Thymus (tissue), 11 donors: ENCODE results near the gene SAE1. TPM values are rescaled to one million over a fixed set of nuclear protein-coding genes. Genes with fewer than 3 reads are reported as not detected.

Experiments
- DNase-seq, 9 donors: peaks; one replicate each; pipeline ENCODE4 v3.0.0-alpha.2; 2013; ENCODE audit warnings: low spot score in 9 of 9, low read depth in 6 of 9, missing footprints in 1 of 9
- H3K27ac ChIP-seq, 2 donors: one replicate each; pipeline ENCODE4 v1.5.1; 2013; ENCODE audit warnings: control low read depth in 1 of 2, low read depth in 1 of 2, low read length in 1 of 2, mild to moderate bottlenecking in 1 of 2, moderate library complexity in 1 of 2
- H3K27me3 ChIP-seq, 2 donors: one replicate each; pipeline ENCODE4 v1.5.1; 2013; ENCODE audit warnings: low read length in 1 of 2; ENCODE audit not compliant: control insufficient read depth in 2 of 2, insufficient read depth in 1 of 2
- H3K36me3 ChIP-seq, 2 donors: one replicate each; pipeline ENCODE4 v1.5.1; 2013; ENCODE audit warnings: low read length in 1 of 2, mild to moderate bottlenecking in 1 of 2, moderate library complexity in 1 of 2; ENCODE audit not compliant: control insufficient read depth in 2 of 2, insufficient read depth in 2 of 2
- H3K4me1 ChIP-seq, 2 donors: one replicate each; pipeline ENCODE4 v1.5.1; 2013; ENCODE audit warnings: low read length in 2 of 2; ENCODE audit not compliant: control insufficient read depth in 2 of 2, insufficient read depth in 2 of 2
- H3K4me3 ChIP-seq, 2 donors: one replicate each; pipeline ENCODE4 v1.5.1; 2013; ENCODE audit warnings: low read length in 2 of 2, control low read depth in 1 of 2, mild to moderate bottlenecking in 1 of 2
- H3K9me3 ChIP-seq, 2 donors: one replicate each; pipeline ENCODE4 v1.5.1; 2013; ENCODE audit warnings: low read length in 1 of 2, mild to moderate bottlenecking in 1 of 2; ENCODE audit not compliant: control insufficient read depth in 2 of 2, insufficient read depth in 1 of 2
- WGBS: extraction: QIAGEN DNeasy Blood & Tissue Kit; methylation state at CpG from one replicate; pipeline ENCODE4 v1.1.7; 2013; 5-methylcytosine and 5-hydroxymethylcytosine counted together
- polyA plus RNA-seq: library from polyadenylated mRNA; stranded (reverse); fragments of 200-250 nt; gene quantifications from one replicate; pipeline ENCODE4 v1.2.3, GENCODE V29; 2013
- total RNA-seq: library from RNA; stranded (reverse); fragments of 120-200 nt; gene quantifications from one replicate; pipeline ENCODE4 v1.2.4, GENCODE V29; 2013
- donor health status: healthy.

The SAE1 gene
- total and polyA plus RNA-seq, 2 donors = 40.5 to 93.3 TPM

GRCh38 chr19:47209319-47210179 lies 78.9 kb downstream of the SAE1 start:
- peaks cover 54 to 68% of the 10 kb centered on the region in 2 donors for H3K36me3 ChIP-seq
- WGBS = 96% methylated on average over 13 of the region's 13 CpGs

GRCh38 chr19:47210180-47210490 lies 79.5 kb downstream of the SAE1 start:
- peak overlapping the region in 1 of 2 donors; percentile 62 for H3K27ac ChIP-seq
- peaks cover 48 to 62% of the 10 kb centered on the region in 2 donors for H3K36me3 ChIP-seq
- no peaks in the 10 kb centered on the region for H3K27me3 ChIP-seq
- H3K9me3 ChIP-seq = peaks cover 0 to 2% of the 10 kb centered on the region in 2 donors
- peaks cover 0 to 22% of the 10 kb centered on the region in 2 donors for H3K4me1 ChIP-seq
- H3K4me3 ChIP-seq = no peak overlapping the region
- no peak for DNase-seq

More at GRCh38 chr19:47209319-47210179, 78.9 kb downstream of the SAE1 start:
- H3K27me3 ChIP-seq = no peaks in the 10 kb centered on the region
- H3K9me3 ChIP-seq = peaks cover 0 to 2% of the 10 kb centered on the region in 2 donors
- H3K27ac ChIP-seq = peak overlapping the region in 1 of 2 donors; percentile 62
- H3K4me3 ChIP-seq = no peak overlapping the region
- DNase-seq = no peak
- peaks cover 0 to 22% of the 10 kb centered on the region in 2 donors for H3K4me1 ChIP-seq

GRCh38 chr19:47210689-47211316 lies 80.2 kb downstream of the SAE1 start:
- no peaks in the 10 kb centered on the region for H3K27me3 ChIP-seq
- peaks cover 42 to 55% of the 10 kb centered on the region in 2 donors for H3K36me3 ChIP-seq
- no peak overlapping the region for H3K27ac ChIP-seq
- H3K9me3 ChIP-seq = peaks cover 0 to 2% of the 10 kb centered on the region in 2 donors
- WGBS = 47% methylated on average over 19 of the region's 19 CpGs
- H3K4me1 ChIP-seq = peaks cover 0 to 22% of the 10 kb centered on the region in 2 donors
- DNase-seq = peak in 4 of 9 donors; percentile 70 to 88 (median 85)
- H3K4me3 ChIP-seq = no peak overlapping the region

GRCh38 chr19:47215581-47215980 lies 84.9 kb downstream of the SAE1 start:
- Histone ChIP-seq H3K27ac (no peak overlapping the region), H3K9me3 (no peaks in the 10 kb centered on the region), H3K4me1 (peaks cover 0 to 6% of the 10 kb centered on the region in 2 donors), H3K4me3 (no peak overlapping the region), H3K36me3 (peaks cover 5 to 10% of the 10 kb centered on the region in 2 donors), H3K27me3 (no peaks in the 10 kb centered on the region)
- no peak for DNase-seq
- WGBS = 98% methylated on average over 5 of the region's 5 CpGs

GRCh38 chr19:47221080-47221841 lies 90.6 kb downstream of the SAE1 start:
- DNase-seq = no peak
- WGBS = 97% methylated on average over 33 of the region's 33 CpGs
- no peak overlapping the region for H3K27ac ChIP-seq
- peaks cover 5 to 9% of the 10 kb centered on the region in 2 donors for H3K4me1 ChIP-seq
- H3K27me3 ChIP-seq = peaks cover 0 to 4% of the 10 kb centered on the region in 2 donors
- H3K36me3 ChIP-seq = peaks cover 6 to 23% of the 10 kb centered on the region in 2 donors
- H3K4me3 ChIP-seq = no peak overlapping the region
- peaks cover 0 to 4% of the 10 kb centered on the region in 2 donors for H3K9me3 ChIP-seq

- WGBS = 99% methylated on average over 11 of the region's 11 CpGs
- no peak overlapping the region for H3K4me3 ChIP-seq
- H3K27me3 ChIP-seq = peaks cover 0 to 10% of the 10 kb centered on the region in 2 donors
- H3K4me1 ChIP-seq = peaks cover 11 to 15% of the 10 kb centered on the region in 2 donors
- DNase-seq = no peak
- H3K27ac ChIP-seq = no peak overlapping the region
- H3K9me3 ChIP-seq = peaks cover 0 to 4% of the 10 kb centered on the region in 2 donors
- H3K36me3 ChIP-seq = peaks cover 6 to 23% of the 10 kb centered on the region in 2 donors
These were observed 91.3 kb downstream of the SAE1 start for GRCh38 chr19:47221890-47222289.

- Histone ChIP-seq H3K4me1 (peaks cover 31 to 49% of the 10 kb centered on the region in 2 donors), H3K27me3 (peaks cover 5 to 47% of the 10 kb centered on the region in 2 donors), H3K36me3 (peaks cover 6 to 19% of the 10 kb centered on the region in 2 donors), H3K27ac (peak overlapping the region; percentile 84 to 94), H3K4me3 (peak overlapping the region; percentile 30 to 93), H3K9me3 (peaks cover 0 to 4% of the 10 kb centered on the region in 2 donors)
- DNase-seq = peak in 5 of 9 donors; percentile 79 to 90 (median 82)
- 2% methylated on average over 59 of the region's 59 CpGs for WGBS
These were observed 95.3 kb downstream of the SAE1 start for GRCh38 chr19:47225746-47226425.
